Fibroblast of mammary gland (primary cell): ENCODE measurements around the gene FPR1.

ENCODE experiments used
- DNase-seq: peaks from one replicate; pipeline ENCODE4 v3.0.0-alpha.2; 2010; ENCODE audit warnings: low read depth
- H3K4me3 ChIP-seq: 2 replicates; pipeline ENCODE4 v1.5.1; 2011; ENCODE audit warnings: low read depth, mild to moderate bottlenecking, low read length, moderate library complexity; ENCODE audit not compliant: control insufficient read depth
- CTCF ChIP-seq: conservative IDR thresholded peaks from 2 replicates; pipeline ENCODE4 v1.5.1; 2011; ENCODE audit warnings: low read depth, low read length, inconsistent platforms; ENCODE audit not compliant: control insufficient read depth, insufficient read depth

FPR1 gene

GRCh38 chr19:51696606-51697005 is 55.1 kb downstream of the FPR1 start:
- no peak overlapping the region for H3K4me3 ChIP-seq
- no peak for TF ChIP-seq CTCF
- no peak for DNase-seq
